NK-92 (cell line): ENCODE measurements around the gene LORICRIN.
"Not testable (repeated sequence)": the region's sequence is repeated elsewhere in the genome, so short reads cannot be mapped to it uniquely, and the experiment has no call there.

ENCODE experiments used
- DNase-seq: peaks from one replicate; lab custom pipeline; 2025; ENCODE audit not compliant: unreplicated experiment; lab: John Stamatoyannopoulos, UW

The LORICRIN gene, protein sequence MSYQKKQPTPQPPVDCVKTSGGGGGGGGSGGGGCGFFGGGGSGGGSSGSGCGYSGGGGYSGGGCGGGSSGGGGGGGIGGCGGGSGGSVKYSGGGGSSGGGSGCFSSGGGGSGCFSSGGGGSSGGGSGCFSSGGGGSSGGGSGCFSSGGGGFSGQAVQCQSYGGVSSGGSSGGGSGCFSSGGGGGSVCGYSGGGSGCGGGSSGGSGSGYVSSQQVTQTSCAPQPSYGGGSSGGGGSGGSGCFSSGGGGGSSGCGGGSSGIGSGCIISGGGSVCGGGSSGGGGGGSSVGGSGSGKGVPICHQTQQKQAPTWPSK

DNA sequence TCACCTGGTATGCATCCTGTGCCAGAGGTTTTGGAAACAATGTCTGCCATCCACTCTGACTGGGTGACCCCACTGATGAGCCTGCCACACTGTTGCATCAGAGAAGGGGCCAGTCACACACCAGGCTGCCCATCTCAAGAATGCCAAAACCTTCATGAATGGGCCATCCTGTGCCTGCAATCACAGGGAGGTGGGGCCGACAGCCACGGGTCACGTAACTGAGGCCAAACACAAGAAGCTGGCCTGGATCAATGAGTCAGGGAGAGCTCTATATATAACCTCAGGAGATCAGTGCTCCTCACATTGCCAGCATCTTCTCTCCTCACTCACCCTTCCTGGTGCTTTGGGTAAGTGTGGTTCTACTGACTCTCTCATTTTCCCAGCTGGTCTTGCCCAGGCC, at the start of gene LORICRIN:
Gene LORICRIN, plus strand, starts transcription at position 301 of the 400 bp plus-strand sequence. CDS start 1,263 bp downstream, outside the sequence.
- DNase-seq, result no peak

DNA sequence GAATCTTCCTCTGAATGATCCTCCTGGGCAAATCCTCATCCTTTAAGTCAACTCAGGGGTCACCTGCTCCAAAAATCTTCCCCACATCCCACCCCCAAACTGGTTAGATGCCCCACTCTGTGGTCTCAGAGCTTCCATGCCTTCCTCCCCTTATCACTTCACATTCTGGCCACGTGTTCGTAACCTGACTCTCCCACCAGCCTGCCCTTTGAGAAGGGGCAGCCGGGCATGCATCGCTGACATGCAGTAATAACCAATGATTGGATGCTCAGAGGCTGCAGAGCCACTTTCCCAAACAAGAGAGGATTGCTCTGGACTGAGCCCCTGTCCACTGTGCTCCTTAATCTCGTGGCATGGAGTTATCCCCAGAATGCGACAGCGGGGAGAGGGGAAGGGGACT, 49.3 kb upstream of the LORICRIN start:
- DNase-seq, result no peak

DNA sequence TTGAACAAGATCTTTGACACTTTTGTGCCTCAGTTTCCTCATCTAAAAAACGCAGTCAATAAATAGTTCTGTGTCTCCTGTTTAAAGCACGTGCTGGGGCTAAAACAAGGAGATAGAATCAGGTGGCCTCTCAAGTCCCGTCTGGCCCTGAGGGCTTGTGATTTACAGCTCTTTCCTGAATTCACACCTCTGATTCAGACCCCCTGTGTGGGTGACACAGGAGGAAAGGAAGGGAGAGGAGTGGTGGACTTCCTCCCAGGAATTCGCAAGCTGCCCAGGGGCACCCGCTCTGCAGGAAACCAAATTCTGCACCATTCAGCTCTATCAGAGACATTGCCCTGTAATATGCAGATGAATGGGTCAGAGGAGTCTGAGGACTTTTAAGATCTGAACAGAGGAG, 47.3 kb upstream of the LORICRIN start:
- DNase-seq, result no peak

DNA sequence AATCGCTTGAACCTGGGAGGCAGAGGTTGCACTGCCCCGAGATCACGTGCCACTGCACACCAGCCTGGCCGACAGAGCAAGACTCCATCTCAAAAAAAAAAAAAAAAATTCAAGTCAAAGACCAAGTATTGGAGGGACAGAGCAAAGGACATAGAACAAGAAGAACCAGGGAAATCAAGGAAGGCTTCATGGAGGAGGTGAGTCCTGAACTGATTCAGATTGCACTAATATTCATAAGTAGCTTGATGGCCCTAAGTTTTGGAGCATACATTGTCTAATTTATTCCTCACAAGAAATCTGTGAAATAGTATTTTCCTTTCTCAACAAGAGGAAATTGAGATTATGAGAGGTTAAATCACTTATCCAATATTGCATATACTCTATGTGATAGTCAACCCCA, 46.0 kb upstream of the LORICRIN start:
- DNase-seq, result no peak

DNA sequence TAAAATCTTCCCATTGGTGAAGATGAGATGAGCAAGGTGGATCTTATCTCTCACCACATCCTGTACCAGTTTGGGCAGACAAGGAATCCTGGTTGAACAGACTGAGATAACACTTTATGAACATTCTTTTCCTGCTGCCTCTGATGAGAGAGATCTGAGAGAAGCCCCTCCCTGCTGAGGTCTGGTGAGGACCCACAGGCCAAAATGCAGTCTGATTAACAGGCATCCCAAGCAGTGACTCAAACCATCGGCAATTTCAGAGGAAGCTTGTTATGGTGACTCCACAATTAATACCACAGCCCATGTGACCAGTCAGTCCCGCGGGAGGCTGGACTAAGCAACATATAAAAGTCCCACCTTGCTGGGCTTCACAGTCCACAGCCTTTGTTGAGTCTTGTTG, 42.3 kb upstream of the LORICRIN start, which contains the start of gene PRR9:
Gene PRR9, plus strand, starts transcription at position 373 of the 400 bp plus-strand sequence. CDS start 561 bp downstream, outside the sequence.
- DNase-seq, result no peak

DNA sequence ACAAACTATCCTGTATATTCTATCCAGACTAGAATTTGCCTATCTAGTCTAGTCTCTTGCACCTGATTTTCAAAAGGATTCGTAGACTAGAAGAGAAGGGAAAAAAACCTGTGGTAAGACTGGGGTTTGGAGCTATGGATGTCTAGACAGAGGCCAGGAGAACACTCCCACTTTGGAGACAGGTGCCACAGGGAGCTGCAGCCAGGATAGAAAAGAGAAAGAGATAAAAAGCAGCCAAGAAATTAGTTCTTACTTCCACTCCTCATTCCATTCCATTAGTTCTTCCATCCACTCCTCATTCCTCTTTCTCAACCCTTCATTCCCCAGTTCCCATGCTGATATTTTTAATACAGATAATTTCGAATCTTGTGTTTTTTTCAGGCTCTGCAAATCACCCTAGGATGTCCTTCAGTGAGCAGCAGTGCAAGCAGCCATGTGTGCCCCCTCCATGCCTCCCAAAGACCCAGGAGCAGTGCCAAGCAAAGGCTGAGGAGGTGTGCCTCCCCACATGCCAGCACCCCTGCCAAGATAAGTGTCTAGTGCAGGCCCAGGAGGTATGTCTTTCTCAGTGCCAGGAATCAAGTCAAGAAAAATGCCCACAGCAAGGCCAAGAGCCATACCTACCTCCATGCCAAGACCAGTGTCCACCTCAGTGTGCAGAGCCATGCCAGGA, 41.6 kb upstream of the LORICRIN start:
- no peak for DNase-seq

DNA sequence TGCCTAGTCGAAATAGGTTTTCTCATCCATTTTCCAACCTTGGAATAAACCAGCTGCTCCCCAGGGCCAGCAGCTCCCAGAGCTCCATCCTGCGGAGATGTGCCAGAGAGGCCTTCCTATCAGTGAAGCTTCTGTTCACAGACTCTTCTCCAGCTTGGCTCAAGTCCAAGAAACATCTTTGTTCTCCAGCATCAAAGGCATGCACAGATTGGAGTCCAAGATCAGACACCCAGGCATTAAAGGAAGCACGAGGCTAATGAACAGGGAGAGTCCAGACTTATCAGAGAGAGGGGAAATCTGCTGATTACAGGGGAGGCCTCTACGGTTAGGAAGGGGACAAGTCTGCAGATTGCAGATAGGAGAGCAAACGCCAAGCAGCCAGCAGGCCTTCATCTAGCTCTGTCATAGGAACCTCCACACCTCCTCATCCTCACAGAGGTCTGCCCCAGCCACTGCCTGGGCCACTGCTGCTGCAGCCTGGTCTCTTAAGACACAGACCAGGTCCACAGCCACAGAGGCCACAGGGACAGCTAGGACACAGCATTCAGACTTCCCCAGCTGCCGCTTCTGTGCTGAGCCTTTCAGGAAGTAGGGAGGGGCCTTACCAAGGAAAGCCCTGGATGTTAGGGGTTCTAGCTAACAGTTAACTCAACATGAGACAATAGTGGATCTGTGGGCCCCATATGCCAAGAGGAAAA, 38.7 kb upstream of the LORICRIN start:
- DNase-seq, result no peak

DNA sequence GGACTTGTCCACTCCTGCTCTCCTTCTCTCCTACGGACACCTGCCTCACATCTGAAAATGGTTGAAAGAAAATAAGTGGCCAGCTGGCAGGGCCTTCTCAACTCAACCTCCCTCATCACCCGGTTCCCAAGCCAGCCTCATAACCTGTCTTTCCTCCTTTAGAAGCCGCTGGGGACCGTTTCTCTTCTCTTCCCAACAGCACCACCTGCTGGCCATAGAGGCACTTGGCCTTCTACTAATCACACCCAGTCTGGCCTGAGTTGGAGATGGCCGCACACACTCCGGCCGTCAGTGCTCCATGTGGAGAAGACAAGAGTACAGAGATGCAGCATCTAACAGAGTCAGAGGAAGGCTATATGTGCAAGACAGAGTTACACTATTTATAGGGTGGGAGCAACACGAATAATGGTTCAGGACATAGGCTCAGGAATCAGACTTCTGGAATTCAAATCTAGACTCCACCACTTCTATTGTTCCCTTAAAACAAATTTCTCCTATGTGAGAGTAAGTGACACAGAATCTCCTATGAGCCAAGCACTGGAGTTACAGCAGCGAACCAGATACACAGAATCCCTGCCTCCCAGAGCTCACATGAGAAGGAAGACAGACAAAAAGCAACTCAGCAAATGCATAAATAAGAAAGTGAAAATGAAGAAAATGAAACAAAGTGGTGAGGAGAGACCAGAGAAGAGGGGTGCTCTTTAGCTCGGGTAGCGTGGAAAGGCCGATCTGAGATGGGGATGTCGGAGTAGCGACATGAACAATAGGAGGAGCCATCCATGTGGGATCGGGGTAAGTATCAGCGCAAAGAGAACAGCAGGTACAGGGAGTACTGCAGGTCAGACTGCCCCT, 36.2 kb upstream of the LORICRIN start:
- DNase-seq, result not testable (repeated sequence)

DNA sequence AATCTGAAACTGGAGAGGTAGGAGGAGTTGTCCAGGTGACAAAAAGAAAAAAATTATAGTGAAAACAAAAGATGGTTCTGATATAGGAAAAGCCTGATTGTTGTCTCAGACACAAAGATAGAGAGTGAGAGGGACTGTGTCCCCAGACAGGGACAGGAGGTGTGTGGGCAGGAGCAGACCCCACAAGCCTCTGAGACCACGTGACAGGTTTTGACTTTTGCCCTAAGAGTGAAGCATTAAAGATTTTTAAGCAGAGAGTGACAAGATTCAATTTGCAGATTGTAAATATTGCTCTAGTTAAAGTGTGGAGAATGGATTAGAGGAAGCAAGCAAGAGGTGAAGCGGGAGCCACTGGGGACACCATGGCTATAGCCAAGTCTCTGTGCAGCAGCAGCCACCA, 31.7 kb upstream of the LORICRIN start:
- DNase-seq, result no peak

DNA sequence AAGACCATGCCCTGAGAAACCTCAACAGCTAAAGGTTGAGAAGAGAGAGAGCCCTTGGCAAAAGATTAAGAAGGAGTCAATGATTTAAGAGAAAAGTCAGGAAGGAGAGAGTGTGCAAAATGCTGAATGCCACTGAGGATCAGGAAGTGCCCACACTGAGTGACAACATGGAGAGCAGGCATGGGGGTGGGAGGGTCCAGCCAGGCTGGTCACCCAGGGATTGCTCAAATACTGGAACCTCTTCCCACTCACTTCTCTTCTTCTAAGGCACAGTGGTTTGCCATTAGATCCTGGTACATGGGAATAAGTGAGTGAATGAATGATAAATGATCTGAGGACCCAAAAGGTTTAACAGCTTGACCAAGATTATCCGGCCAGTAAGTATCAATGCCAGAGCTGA, 31.0 kb upstream of the LORICRIN start:
- no peak for DNase-seq

DNA sequence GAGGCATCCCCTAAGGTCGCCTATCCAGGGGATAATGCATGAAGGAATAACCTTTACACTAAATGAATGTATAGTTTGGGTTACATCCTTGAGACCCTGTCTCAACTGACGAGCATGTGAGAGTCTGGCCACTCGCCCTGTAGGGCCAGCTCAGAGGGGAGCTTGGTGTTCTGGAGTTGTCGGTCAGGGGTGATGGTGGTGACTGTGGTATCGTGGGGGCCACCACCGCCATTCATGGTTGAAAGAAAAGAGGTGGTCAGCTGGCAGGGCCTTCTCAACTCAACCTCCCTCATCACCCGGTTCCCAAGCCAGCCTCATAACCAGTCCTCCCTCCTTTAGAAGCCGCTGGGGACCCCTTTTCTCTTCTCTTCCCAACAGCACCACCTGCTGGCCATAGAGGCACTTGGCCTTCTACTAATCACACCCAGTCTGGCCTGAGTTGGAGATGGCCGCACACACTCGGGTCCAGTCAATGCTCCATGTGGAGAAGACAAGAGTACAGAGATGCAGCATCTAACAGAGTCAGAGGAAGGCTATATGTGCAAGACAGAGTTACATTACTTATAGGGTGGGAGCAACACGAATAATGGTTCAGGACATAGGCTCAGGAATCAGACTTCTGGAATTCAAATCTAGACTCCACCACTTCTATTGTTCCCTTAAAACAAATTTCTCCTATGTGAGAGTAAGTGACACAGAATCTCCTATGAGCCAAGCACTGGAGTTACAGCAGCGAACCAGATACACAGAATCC, 30.2 kb upstream of the LORICRIN start:
- DNase-seq, result not testable (repeated sequence)

DNA sequence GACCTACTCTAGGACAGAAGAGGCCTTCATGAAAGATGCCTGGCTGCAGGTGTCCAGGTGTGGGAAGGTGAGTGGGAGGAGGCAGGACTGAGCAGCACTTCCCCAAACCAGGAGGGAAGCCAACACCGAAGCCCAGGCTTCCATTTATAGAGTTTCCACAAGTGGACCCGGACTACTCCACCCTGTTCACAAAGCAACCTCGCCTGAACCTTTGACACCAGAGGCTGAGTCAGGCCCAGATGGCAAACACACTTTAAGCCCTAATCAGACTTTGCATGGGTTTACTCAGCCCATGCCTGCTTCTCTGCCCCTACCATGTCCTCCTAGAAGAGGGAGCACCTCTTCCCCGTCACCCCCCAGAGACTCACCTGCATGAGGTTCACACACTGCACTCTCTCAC, 28.1 kb upstream of the LORICRIN start:
- DNase-seq, result no peak

DNA sequence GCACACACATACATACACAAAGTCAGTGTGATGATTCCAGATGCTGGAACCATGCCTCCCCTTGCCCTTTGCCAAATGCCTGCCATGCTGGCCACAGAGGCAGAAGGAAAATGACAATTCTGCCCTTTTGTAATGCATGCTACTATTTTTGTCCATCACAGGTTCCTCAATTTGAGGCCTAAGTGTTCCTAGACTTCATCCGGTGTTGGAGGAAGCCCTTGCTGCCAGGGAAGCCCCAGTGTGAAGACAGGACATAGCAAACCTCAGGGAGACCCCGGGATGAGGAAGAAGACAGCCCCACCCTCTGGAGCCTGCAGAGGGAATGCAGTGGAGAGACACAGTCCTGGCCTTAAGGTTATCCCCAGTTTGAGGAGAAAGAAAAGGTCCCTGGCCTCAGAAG, 27.7 kb upstream of the LORICRIN start:
- DNase-seq, result no peak

DNA sequence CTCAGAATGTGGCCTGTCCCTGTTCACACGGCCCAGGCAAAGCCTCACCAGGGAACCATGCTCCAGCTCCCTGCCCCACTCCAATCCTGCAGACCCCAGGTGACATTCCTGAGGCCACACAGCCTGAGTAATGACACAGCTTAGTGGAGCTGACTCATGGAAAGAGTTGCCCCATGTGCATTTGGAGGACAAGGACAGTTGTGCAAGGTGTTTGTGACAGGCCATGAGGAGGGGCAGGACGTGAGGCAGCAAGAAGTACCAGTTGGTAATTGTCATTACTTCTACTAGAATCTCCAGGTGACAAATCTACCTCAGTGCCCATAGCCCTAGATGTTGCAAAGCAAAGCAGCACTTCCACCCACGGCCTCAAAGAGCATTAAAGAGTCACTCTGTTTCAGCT, 26.9 kb upstream of the LORICRIN start:
- DNase-seq, result no peak

DNA sequence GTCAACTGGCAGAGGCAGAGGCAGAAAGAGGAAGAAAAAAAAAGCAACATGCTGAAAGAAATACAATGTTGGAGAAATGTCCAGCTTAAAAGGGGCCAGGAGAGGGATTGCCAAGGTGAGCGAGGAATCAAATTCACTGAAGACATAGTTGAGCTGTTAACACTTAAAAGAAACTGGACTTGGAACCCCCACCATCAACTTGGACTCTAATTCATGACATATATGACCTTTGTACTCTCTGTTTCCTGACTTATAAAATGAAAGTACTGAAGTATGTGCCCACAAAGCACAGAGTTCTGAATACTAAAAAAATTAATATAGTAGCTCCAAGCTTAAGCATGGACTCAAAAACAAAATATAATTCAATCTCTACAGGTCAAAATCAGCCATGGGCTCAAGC, 26.0 kb upstream of the LORICRIN start:
- DNase-seq, result no peak

DNA sequence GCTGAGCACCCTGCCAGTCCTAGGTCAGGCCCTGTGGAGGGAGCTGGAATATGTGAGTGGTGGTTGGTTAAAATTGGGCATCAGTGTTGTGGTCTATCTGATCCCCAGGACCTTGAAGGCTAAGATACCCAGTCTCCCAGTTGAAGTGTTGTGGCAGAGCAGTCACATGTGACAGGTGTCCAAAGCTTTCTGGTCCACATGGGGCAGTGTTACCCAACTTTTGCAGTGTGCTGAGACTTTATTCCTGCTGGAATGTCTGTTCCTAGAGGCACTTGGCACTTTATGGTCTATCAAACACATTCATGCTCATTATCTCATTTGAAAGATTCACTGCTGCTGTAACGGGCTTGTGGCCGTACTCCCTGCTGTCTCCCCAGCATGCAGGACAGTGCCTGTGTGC, 21.0 kb upstream of the LORICRIN start:
- DNase-seq, result no peak

DNA sequence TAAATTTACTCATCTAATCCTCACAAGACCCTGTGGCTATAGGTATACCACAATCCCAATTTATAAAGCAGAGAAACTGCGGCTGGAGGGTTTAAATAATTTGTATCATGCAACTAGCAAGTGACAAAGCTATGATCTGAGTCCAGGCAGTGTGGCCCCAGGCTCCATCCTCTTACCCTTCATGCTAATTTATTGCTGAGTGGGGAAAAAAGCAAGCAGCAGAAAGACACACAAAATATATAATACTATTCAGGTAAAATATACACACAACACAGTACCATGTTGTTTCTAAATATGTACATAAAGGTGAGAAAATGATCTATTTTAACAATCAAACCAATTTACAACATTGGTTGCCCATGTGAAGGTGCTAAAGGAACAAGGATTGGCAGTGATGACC, 17.3 kb upstream of the LORICRIN start:
- no peak for DNase-seq

DNA sequence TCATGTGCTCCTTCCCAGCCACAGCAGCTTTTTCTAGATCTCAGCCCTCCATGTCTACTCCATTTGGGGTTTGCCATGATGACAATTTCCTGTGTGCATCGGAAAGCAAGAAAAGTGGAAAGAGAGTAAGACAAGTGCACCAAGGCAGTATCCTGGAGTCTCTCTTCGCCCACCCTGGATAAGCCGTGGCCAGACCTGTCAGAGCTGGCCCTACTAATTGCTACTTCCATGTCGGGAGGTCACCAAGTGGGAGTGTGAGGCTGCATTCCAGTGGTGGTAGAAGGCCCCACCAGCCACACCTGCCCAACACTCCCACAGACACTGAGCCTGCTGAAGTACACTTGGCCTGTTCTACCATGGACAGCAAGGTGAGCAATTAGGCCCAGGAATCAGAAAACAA, 14.0 kb upstream of the LORICRIN start:
- no peak for DNase-seq

DNA sequence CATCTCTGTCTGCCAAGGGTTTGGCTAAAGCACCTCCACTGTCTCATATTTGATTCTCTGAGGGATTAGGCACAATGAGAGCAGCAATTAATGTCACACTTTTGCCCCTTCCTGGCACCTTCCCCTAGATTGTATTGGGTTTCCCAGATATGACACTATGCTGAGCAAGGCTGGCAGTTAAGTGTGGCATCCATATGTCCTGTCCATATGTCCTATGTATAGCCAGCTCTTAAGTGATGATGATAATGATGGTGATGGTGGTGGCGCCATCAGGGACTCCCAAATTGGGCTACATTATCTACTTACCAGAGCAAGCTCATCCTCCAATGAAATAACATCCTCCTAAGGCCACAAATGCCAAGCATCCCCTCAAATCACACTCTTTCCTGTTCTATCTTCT, 13.5 kb upstream of the LORICRIN start:
- no peak for DNase-seq

DNA sequence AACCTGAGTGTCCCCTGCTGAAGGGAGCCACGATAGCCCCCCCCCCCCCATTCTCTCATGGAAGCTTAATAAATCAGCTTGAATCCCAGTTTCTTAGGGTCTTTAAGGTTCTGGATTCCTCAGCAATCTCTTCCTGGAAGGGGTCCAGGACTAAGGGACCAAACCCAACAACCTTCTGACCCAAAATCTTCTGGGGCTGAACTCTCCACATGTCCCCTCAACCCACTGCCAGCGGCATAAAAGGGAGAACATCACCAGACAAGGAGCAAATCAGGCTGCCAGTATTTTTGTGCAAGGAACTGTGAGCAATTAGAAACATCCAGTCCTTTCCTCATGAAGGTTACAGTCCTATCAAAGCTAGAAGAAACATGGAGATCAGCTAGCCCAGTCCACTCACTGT, 12.7 kb upstream of the LORICRIN start:
- no peak for DNase-seq
